GM18511 (cell line): ENCODE data around the gene ZSCAN5C.
"Not testable (repeated sequence)": the region's sequence is repeated elsewhere in the genome, so short reads cannot be mapped to it uniquely, and the experiment has no call there.

Experiments
- ATAC-seq: cut with Tn5 transposase; IDR thresholded peaks from one replicate; pipeline ENCODE4 v1.9.1; 2021; ENCODE audit warnings: mild to moderate bottlenecking, moderate library complexity; ENCODE audit not compliant: unreplicated experiment

ZSCAN5C gene

DNA sequence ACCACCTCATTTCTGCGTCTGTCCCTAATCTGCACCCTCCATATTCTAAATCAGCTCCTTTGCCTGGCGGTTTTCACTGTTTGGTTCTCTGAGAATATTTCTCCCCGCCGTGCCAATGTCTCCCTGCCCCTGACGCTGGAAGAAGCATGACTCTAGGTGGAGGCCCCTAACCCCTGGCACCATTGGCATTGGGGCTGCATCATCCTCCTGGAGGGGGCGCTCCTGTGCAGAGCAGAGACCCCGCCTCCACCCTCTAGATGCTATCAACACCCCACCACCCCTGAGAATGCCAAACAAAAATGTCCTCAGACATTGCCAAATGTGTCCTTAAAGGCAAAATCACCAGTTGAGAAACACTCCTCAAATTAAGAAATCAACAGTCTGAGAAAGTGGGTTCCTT lies 11.0 kb upstream of the ZSCAN5C start:
- ATAC-seq, result no peak

DNA sequence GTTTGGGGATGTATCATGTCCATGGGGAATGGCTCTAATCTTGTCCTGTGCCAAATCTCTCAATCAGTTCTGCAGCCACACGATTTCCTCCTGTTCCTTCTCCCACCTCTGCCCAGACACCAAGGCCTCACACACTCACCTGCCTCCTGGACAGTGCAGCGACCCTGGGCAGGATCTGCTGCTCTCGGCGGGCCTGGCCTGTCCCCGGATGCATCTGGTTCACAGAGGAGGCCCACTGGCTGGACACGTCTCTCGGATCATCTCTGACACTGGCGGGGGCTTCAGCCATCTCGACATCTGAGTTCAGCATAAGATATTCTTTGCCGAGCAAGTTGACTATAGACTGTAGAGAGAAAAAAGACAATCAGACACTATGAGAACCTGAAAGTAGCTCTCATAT lies 10.4 kb upstream of the ZSCAN5C start:
- no peak for ATAC-seq

DNA sequence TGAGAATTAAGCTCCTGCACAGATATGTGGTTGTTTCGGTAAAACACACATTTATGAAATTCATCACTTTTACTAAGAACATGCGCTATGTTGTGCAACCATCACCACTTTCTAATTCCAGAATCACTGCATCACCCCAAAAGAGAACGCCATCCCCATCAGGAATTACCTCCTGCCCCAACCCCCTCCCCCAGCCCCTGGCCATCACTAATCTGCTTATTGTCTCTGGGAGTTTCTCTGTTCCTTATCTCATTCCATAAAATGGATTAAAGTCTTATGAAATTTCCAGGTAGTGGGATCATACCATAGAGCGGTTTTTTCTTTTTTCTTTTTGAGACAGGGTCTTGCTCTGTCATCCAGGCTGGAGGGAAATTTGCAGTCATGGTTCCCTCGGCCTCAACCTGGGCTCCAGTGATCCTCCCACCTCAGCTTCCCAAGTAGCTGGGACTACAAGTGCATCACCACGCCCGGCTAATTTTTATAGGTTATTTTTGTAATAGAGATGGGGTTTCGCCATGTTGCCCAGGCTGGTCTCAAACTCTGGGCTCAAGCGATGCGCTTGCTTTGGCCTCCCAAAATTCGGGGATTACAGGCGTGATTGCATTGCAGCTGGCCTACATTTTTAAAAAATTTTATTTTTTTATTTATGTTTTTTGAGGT lies 8.0 kb upstream of the ZSCAN5C start:
- no peak for ATAC-seq

DNA sequence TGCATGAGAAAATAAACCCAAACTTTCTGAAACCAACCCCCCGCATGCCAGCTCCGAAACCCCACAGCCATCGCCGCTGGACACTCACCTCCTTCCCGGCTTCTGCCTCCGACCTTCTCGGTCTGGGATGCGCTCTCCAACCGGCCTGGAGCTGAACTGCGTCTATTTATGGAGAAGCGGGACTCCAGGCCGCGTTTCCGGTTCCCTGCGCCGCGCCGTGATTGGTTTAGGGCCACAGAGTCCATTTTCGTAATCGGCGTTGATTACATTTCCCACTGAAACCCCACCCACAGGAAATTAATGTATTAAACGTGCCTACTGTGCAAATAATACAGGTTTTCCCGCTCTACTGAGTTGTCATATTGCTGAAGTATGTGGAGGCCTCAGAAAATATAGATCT lies 4.4 kb upstream of the ZSCAN5C start, which contains the start of gene ZSCAN5B:
Gene ZSCAN5B, minus strand, starts transcription at position 138 of the 400 bp plus-strand sequence. CDS start 4,731 bp downstream, outside the sequence.
- ATAC-seq, result not testable (repeated sequence)

DNA sequence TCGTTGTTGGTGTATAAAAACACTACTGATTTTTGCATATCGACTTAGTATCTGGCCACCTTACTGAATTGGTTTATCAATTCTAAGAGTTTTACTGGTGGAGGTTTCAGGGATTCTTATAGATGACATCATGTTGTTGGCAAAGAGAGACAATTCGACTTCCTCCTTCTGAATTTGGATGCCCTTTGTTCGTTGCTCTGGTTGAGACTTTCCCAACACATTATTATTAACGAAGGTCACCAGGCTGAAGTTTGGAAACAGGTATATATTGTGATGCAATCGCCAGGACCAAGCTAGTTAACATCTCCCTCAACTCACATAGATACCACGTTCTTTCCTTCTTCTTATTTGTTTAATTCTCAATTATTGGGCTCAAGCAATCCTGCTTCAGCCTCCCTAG lies 2.4 kb upstream of the ZSCAN5C start:
- ATAC-seq, result no peak

DNA sequence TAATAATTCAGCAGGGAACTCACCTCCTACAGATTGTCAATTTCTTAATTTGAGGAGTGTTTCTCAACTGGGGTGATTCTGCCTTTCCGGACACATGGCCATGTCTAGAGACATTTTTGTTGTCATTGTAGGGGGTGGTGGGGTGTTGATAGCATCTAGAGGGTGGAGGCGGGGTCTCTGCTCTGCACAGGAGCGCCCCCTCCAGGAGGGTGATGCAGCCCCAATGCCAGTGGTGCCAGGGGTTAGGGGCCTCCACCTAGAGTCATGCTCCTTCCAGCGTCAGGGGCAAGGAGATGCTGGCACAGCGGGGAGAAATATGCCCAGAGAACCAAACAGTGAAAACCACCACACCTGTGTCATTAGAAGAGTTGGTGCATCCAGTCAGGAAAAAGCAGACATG lies 5.5 kb downstream of the ZSCAN5C start:
- not testable (repeated sequence) for ATAC-seq

DNA sequence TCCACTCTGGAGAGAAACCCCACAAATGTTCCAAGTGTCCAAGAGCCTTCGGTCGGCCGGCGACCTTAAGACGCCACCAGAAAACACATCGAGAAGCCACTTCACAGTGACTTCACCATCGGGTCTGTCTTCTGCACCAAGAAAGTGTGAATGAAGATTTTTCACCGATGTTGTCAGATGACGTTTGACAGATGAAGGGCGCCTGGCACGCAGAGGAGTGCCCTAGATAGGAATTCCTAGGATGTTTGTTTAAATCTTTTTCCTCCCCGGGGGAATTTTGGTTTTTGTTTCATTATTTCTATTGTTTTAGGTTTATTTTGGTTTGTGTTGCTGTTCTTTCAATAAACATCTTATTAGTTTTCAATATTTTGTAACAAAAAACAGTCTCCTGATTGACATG lies 7.0 kb downstream of the ZSCAN5C start:
- no peak for ATAC-seq

DNA sequence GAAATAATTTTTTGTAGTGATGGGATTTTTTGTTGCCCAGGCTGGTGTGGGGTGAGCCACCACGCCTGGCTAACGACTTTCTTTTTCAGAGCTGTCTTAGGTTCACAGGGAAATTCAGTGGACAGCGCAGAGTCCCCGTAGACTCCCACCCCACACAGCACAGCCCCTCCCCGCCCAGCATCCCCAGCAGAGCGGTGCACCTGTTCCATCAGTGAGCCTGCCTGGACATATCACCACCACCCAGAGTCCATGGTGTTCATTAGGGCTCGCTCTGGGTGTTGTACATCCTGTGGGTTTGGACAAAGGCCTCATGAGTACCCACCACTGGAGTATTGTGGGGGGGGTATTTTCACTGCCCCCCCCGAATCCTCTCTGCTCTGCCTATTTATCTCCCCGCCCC lies 8.0 kb downstream of the ZSCAN5C start:
- ATAC-seq, result not testable (repeated sequence)

DNA sequence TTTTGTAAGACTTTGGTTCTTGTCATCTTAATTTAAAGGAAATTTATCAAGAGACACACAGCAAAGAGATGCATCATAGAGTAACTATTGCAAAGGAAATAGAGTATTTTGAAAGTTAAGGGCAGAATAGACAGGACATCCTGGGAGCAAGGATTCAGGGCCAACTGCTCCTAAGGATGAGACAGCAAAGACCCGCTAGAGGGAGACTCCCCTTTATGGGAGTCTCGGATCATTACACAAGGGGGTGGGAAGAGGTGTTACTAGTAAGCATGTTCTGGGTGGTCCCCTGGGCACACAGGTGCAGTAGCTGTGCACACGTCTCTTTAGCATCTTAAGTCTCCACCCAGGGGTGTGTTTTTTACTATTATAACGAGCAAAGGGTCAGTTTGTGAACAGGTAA lies 9.6 kb downstream of the ZSCAN5C start:
- no peak for ATAC-seq

DNA sequence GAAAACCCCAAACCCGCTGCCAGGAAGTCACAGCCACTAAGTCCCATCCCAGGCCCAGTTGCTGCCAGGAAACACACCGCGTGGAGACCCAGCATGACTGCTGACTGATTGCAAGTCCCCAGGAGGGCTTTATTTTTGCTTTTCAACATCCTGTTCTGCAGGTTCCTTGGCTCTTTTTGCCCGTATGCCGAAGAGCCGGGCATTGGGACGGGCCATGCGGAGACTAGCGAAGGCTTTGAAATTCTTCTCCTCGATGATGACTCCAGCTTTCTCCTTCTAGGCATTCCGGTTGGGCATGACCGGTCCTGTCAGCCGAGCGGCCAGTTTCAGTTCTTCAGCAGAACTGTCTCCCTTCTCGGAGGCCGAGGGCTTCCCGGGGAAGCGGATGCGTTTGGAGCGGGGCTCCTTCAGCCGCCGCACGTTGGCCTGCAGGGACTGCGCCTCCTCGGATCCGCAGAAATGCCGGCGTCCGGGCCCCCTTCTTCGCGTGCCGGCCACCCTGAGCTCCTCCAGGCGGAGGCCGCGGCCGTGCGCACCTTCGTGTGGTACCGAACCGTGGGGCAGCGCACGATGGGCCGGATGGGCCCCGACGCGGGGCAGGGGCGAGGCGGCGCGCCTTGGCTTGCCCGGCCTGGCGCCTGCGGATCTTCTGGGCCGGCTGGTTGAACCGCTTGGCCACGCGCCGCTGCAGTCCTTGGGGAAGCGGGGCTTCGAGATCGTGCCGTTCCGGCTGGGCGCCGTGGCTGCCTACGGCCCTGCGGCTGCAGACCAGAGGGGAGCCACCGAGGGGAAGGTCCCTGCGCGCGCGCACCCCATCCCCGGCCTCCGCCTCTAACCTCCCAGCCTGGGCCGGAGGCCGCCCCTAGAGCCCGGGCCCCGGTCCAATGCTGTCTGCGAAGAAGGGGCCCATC lies 15.2 kb downstream of the ZSCAN5C start:
- no peak for ATAC-seq

DNA sequence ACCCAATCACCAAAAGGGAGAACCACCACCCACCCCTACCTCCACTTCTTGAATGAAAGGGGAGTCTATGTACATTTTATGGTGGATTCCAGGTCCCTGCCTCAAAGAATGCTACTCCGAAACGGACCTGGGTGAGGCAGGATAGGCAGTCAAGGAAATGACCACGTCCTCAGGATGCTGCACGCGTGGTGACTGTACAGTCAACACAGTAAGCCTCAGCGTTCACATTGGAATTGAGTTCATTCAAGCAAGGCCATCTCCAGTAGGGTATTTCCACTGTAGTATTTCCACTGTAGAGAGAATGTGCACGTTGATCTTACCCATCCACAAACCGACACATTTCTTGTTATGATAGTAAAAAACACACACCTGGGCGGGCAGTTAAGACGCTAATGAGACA lies 16.9 kb downstream of the ZSCAN5C start:
- ATAC-seq, result no peak

DNA sequence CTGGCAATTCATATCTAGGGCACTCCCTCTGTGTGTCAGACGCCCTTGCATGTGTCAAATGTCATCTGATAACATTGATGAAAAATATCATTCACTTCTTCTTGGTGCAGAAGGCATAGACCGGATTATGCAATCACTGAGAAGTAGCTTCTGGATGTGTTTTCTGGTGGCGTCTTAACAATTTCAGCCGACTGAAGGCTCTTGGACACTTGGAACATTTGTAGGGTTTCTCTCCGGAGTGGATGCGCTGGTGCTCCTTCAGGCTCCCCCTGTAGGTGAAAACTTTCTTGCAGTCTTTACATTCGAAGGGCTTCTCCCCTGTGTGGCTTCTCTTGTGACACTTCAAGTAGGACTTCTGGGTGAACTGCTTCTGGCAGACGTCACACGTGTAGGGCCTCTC lies 19.4 kb downstream of the ZSCAN5C start:
- ATAC-seq, result not testable (repeated sequence)

DNA sequence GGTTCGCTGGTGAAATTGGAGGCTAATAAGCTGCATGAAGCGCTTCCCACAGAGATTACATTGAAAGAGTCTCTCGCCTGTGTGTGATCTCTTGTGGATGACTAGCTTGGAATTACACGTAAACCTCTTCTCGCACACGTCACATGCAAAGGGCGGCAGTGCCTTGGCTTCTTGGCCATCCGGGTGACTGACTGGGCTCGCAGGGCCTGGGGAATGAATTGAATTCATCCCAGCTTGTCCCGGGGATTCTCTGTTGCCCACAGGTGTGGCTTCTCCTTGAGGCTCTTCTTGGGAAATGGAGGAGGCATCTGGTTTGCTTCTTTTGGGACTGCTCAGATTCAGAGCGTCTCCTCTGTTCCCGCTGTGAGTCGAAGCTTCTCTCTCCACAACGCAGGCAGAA lies 19.8 kb downstream of the ZSCAN5C start:
- ATAC-seq, result no peak

DNA sequence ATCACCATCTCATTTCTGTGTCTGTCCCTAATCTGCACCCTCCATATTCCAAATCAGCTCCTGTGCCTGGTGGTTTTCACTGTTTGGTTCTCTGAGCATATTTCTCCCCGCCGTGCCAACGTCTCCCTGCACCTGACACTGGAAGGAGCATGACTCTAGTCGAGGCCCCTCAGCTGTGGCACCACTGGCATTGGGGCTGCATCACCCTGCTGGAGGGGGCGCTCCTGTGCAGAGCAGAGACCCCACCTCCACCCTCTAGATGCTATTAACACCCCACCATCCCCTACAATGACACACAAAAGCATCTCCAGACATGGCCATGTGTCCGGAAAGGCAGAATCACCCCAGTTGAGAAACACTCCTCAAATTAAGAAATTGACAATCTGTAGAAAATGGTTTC lies 20.8 kb downstream of the ZSCAN5C start:
- ATAC-seq, result no peak

DNA sequence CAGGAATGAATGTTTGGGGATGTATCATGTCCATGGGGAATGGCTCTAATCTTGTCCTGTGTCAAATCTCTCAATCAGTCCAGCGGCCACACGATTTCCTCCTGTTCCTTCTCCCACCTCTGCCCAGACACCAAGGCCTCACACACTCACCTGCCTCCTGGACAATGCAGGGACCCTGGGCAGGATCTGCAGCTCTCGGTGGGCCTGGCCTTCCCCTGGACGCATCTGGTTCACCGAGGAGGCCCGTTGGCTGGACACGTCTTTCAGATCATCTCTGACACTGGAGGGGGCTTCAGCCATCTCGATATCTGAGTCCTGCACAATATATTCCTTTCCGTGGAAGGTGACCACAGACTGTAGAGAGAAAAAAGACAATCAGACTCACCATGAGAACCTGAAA lies 21.4 kb downstream of the ZSCAN5C start:
- no peak for ATAC-seq

DNA sequence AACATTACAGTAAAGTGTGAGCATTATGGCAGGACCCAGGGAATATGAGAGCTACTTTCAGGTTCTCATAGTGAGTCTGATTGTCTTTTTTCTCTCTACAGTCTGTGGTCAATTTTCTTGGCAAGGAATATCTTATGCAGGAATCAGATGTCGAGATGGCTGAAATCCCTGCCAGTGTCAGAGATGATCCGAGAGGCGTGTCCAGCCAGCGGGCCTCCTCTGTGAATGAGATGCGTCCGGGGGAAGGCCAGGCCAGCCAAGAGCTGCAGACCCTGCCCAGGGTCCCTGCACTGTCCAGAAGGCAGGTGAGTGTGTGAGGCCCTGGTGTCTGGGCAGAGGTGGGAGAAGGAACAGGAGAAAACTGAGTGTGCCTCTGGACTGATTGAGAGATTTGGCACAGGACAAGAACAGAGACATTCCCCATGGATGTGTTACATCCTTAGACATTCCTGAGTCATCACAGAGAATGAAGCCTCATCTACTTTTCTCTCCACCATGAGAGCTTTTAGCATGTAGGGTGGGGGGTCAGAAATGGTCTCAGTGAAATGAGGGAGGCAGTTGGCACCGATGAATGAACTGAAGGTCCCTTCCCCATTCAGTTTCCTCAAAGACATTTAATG lies 43.2 kb downstream of the ZSCAN5C start:
- no peak for ATAC-seq

DNA sequence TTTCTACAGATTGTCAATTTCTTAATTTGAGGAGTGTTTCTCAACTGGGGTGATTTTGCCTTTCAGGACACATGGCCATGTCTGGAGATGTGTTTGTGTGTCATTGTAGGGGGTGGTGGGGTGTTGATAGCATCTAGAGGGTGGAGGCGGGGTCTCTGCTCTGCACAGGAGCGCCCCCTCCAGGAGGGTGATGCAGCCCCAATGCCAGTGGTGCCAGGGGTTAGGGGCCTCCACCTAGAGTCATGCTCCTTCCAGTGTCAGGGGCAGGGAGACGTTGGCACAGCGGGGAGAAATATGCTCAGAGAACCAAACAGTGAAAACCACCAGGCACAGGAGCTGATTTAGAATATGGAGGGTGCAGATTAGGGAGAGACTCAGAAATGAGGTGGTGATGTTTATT lies 43.7 kb downstream of the ZSCAN5C start:
- not testable (repeated sequence) for ATAC-seq

DNA sequence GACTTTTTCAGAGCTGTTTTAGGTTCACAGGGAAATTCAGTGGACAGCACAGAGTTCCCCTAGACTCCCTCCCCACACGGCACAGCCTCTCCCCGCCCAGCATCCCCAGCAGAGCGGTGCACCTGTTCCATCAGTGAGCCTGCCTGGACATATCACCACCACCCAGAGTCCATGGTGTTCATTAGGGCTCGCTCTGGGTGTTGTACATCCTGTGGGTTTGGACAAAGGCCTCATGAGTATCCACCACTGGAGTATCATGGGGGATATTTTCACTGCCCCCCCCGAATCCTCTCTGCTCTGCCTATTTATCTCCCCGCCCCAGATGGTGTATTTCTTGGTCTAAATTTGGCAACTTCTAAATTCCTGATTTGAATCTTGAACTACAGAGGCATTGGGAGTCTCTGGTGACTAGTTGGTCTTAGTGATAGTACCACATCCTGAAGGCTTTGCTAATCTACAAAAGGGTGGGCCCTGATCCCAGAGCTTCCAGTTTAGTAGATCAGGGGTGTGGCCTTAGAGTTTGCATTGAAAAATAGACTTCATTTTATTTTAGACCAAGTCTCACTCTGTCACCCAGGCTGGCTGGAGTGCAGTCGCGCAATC lies 46.8 kb downstream of the ZSCAN5C start:
- not testable (repeated sequence) for ATAC-seq

DNA sequence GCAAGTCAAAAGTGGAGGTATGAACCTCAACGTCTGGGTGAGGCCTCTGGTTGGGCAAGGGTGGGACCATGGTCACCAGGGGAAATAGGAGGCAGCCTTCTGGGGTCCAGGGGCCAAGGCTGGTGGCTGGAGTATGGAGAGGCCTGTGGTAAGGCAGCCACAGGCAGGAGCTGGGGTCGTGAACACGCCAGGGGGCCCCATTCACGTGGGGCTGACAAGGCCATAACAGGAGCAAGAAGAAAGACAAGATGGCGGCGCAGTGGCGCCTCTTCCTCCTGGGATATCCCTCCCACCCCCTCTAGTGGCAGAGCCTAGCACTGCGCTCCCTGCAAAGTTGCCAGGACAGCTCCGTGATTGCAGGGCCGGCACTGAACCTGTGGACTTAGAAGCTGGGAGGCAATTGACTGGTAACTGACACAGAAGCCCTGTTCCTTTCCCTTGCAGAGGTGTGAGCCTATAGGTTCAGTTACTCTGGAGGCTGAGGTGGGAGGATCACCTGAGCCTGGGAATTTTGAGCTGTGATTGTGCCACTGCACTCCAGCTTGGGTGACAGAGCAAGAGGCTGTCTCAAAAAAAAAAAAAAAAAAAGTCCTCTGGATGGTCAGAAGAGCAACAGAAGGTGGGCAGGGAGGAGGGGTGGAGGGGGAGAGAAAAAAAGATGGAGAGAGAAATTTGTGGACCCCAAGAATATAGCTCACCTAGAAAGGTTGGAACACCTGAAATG lies 50.8 kb downstream of the ZSCAN5C start:
- ATAC-seq, result peak; percentile 50

DNA sequence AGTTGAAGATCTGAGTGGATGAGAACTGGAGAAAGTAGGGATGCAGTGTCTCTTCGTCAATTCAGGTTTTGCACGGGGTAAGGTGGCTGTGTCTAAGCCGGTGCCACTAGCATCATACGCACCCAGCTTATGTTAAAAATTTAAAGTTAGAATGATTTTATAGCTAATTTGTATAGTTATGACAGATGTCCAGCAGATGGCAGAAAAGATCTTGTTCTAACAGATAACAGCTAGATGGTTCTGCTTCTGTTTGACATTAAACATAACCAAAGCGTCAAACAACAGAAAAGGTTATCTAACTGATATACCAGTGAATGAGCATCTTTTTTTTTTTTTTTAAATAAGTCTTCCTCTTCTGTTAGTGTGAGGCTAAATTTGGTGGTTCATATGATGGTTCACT lies 51.7 kb downstream of the ZSCAN5C start:
- ATAC-seq, result no peak

DNA sequence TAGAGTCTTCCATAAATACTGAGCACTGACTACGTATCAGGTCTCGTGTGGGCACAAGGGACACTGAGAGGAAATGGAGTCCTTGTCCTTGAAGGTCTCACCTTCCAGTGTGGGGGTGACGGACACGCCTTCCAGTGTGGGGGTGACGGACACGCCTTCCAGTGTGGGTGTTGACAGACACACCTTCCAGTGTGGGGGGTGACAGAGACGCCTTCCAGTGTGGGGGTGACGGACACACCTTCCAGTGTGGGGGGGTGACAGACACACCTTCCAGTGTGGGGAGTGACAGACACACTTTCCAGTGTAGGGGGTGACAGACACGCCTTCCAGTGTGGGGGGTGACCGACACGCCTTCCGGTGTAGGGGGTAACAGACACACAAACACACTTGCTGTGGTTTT lies 56.2 kb downstream of the ZSCAN5C start:
- ATAC-seq, result no peak
